Measurements from ENCODE around the gene GNG7.

DNA sequence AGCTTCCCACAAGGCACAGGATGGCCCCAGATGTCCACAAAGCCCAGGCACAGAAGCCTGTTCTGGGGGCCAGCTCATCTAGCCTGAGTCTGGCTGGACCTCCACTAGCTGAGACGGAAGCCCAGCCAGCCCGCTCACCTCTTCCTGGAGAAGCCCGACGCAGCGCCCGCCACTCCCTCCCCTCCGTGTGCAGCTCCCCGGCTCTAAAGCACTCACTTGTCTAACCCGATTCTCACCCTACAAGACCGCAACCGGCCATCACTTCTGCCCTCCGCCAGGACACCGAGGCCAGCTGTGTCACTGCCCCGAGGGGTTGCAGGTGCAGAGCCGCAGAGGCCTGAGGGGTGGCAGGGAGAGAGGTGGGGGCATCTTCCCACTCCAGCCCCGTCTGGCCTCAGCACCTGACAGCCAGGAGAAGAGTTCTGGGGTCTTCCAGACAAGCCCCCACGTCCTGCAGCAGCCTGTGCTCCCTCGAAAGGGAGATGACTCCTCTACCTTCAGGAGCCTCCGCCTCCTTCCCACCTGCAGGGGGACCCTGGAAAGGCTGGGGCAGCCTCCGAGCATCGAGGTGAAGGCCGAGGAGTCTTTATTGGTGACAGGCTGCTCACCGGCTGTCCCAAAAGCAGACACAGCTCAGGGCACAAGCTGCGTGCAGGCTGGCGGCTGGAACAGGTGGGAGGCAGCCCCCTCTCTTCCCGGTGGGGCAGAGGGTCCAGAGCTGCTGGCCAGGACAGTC, 24.6 kb upstream of the GNG7 start:
- TF ChIP-seq, protein P1, sequence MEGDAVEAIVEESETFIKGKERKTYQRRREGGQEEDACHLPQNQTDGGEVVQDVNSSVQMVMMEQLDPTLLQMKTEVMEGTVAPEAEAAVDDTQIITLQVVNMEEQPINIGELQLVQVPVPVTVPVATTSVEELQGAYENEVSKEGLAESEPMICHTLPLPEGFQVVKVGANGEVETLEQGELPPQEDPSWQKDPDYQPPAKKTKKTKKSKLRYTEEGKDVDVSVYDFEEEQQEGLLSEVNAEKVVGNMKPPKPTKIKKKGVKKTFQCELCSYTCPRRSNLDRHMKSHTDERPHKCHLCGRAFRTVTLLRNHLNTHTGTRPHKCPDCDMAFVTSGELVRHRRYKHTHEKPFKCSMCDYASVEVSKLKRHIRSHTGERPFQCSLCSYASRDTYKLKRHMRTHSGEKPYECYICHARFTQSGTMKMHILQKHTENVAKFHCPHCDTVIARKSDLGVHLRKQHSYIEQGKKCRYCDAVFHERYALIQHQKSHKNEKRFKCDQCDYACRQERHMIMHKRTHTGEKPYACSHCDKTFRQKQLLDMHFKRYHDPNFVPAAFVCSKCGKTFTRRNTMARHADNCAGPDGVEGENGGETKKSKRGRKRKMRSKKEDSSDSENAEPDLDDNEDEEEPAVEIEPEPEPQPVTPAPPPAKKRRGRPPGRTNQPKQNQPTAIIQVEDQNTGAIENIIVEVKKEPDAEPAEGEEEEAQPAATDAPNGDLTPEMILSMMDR (IDR thresholded peaks at IDR 0.05; ENCODE audit: low read depth, low read length): no peak
- TF ChIP-seq EZH2phosphoT487 (IDR thresholded peaks at IDR 0.05; ENCODE audit: low read depth): no peak
